Measurements from ENCODE around the gene NOLC1.
A peak's percentile ranks its signal among the peaks of the same experiment; 100 is the strongest.
"Not testable (repeated sequence)": the region's sequence is repeated elsewhere in the genome, so short reads cannot be mapped to it uniquely, and the experiment has no call there.

The NOLC1 gene

GRCh38 chr10:102157224-102157623 lies 5.0 kb downstream of the NOLC1 start:
- DNase-seq = no peak

GRCh38 chr10:102159051-102159597 lies 6.9 kb downstream of the NOLC1 start:
- DNase-seq = peak; percentile 50

- no peak for DNase-seq
Measured at GRCh38 chr10:102159831-102160230, 7.6 kb downstream of the NOLC1 start.

- DNase-seq = no peak
Measured at GRCh38 chr10:102163342-102163989, 11.3 kb downstream of the NOLC1 start.

- DNase-seq = no peak
Measured at GRCh38 chr10:102167861-102168260, 15.7 kb downstream of the NOLC1 start.

GRCh38 chr10:102170602-102171001 lies 18.4 kb downstream of the NOLC1 start:
- DNase-seq = no peak

- DNase-seq = no peak
Measured at GRCh38 chr10:102172288-102172687, 20.1 kb downstream of the NOLC1 start.

GRCh38 chr10:102175415-102175814 lies 23.2 kb downstream of the NOLC1 start:
- peak; percentile 77 for DNase-seq

- no peak for DNase-seq
Measured at GRCh38 chr10:102184606-102185005, 32.4 kb downstream of the NOLC1 start.

- no peak for DNase-seq
Measured at GRCh38 chr10:102185272-102185671, 33.1 kb downstream of the NOLC1 start.

- peak; percentile 64 for DNase-seq
Measured at GRCh38 chr10:102185811-102186527, 33.8 kb downstream of the NOLC1 start.

- no peak for DNase-seq
Measured at GRCh38 chr10:102188298-102188940, 36.2 kb downstream of the NOLC1 start.

- not testable (repeated sequence) for DNase-seq
Measured at GRCh38 chr10:102188941-102189898, 37.0 kb downstream of the NOLC1 start.

GRCh38 chr10:102191956-102192355 lies 39.8 kb downstream of the NOLC1 start:
- DNase-seq = no peak

- DNase-seq = peak; percentile 42
Measured at GRCh38 chr10:102195296-102195870, 43.2 kb downstream of the NOLC1 start.

GRCh38 chr10:102196893-102197292 lies 44.7 kb downstream of the NOLC1 start:
- no peak for DNase-seq

- no peak for DNase-seq
Measured at GRCh38 chr10:102198027-102198426, 45.8 kb downstream of the NOLC1 start.

GRCh38 chr10:102200751-102201640 lies 48.8 kb downstream of the NOLC1 start:
- no peak for DNase-seq

- DNase-seq = no peak
Measured at GRCh38 chr10:102202386-102202785, 50.2 kb downstream of the NOLC1 start.

GRCh38 chr10:102208311-102209035 lies 56.3 kb downstream of the NOLC1 start:
- peak; percentile 14 for DNase-seq
